ENCODE results near the gene ABCC2. TPM values are rescaled to one million over a fixed set of nuclear protein-coding genes. Genes with fewer than 3 reads are reported as not detected.
"Not testable (repeated sequence)": the region's sequence is repeated elsewhere in the genome, so short reads cannot be mapped to it uniquely, and the experiment has no call there.

ABCC2 gene
- total RNA-seq, 1 experiment from 2014 or later: 6.5 TPM

DNA sequence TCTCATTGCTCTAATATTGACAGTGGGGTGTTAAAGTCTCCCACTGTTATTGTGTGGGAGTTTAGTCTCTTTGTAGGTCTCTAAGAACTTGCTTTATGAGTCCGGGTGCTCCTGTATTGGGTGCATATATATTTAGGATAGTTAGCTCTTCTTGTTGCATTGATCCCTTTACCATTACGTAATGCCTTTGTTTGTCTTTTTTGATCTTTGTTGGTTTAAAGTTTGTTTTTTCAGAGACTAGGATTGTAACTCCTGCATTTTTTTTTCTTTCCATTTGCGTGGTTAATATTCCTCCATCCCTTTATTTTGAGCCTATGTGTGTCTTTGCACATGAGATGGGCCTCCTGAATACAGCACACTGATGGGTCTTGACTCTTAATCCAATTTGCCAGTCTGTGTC is 84.8 kb downstream of the ABCC2 start:
- H3K27ac ChIP-seq (ENCODE audit: low read length); CTCF ChIA-PET; H3K36me3 ChIP-seq (ENCODE audit: control insufficient read depth, insufficient read depth, low read length); ATAC-seq; H3K9me3 ChIP-seq (ENCODE audit: control insufficient read depth, insufficient read depth, low read depth, low read length); DNase-seq (ENCODE audit: low read depth, low spot score); intact Hi-C loops (cut with micrococcal nuclease; ENCODE audit: unreplicated experiment); H3K27me3 ChIP-seq (ENCODE audit: control insufficient read depth, insufficient read depth, low read length); H3K4me1 ChIP-seq (ENCODE audit: control insufficient read depth, insufficient read depth, low read length); POLR2A ChIA-PET; BruUV-seq (replicated peaks); in situ Hi-C loops (cut with HindIII; ENCODE audit: low pct_unique_long_range_greater_than_20kb, low sequenced_read_pairs); H3K4me3 ChIP-seq (ENCODE audit: low read depth in 2 of 2, low read length in 2 of 2): not testable (repeated sequence)

GRCh38 chr10:99869581-99870122 is 87.2 kb downstream of the ABCC2 start:
- H3K9me3 ChIP-seq (ENCODE audit: control insufficient read depth, insufficient read depth, low read depth, low read length): no peaks in the 10 kb centered on the region
- BruUV-seq (replicated peaks): no TSS peak
- ChIA-PET CTCF (interaction anchor here (0.6 to 1.1 kb wide), 2 partner anchors 14 to 23 kb away, joined by 3 to 7 read pairs; no protein-coding TSS in a partner anchor), POLR2A (no interaction called here)
- TF ChIP-seq, protein P1, sequence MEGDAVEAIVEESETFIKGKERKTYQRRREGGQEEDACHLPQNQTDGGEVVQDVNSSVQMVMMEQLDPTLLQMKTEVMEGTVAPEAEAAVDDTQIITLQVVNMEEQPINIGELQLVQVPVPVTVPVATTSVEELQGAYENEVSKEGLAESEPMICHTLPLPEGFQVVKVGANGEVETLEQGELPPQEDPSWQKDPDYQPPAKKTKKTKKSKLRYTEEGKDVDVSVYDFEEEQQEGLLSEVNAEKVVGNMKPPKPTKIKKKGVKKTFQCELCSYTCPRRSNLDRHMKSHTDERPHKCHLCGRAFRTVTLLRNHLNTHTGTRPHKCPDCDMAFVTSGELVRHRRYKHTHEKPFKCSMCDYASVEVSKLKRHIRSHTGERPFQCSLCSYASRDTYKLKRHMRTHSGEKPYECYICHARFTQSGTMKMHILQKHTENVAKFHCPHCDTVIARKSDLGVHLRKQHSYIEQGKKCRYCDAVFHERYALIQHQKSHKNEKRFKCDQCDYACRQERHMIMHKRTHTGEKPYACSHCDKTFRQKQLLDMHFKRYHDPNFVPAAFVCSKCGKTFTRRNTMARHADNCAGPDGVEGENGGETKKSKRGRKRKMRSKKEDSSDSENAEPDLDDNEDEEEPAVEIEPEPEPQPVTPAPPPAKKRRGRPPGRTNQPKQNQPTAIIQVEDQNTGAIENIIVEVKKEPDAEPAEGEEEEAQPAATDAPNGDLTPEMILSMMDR (IDR thresholded peaks at IDR 0.05): no peak
- no peak for TF ChIP-seq TCF7L2 (IDR thresholded peaks at IDR 0.05; ENCODE audit: low read depth, low read length)
- no peak for TF ChIP-seq POLR2AphosphoS5 (IDR thresholded peaks at IDR 0.05; ENCODE audit: low read depth, low read length)
- TF ChIP-seq SIN3A (IDR thresholded peaks at IDR 0.05; ENCODE audit: borderline replicate concordance, insufficient read depth, low read depth, low read length): no peak
- TF ChIP-seq, protein P2, sequence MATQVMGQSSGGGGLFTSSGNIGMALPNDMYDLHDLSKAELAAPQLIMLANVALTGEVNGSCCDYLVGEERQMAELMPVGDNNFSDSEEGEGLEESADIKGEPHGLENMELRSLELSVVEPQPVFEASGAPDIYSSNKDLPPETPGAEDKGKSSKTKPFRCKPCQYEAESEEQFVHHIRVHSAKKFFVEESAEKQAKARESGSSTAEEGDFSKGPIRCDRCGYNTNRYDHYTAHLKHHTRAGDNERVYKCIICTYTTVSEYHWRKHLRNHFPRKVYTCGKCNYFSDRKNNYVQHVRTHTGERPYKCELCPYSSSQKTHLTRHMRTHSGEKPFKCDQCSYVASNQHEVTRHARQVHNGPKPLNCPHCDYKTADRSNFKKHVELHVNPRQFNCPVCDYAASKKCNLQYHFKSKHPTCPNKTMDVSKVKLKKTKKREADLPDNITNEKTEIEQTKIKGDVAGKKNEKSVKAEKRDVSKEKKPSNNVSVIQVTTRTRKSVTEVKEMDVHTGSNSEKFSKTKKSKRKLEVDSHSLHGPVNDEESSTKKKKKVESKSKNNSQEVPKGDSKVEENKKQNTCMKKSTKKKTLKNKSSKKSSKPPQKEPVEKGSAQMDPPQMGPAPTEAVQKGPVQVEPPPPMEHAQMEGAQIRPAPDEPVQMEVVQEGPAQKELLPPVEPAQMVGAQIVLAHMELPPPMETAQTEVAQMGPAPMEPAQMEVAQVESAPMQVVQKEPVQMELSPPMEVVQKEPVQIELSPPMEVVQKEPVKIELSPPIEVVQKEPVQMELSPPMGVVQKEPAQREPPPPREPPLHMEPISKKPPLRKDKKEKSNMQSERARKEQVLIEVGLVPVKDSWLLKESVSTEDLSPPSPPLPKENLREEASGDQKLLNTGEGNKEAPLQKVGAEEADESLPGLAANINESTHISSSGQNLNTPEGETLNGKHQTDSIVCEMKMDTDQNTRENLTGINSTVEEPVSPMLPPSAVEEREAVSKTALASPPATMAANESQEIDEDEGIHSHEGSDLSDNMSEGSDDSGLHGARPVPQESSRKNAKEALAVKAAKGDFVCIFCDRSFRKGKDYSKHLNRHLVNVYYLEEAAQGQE (IDR thresholded peaks at IDR 0.05; ENCODE audit: insufficient read depth in 1 of 2, low read depth in 2 of 2, low read length in 1 of 2): no peak
- H3K27me3 ChIP-seq (ENCODE audit: control insufficient read depth, insufficient read depth, low read length): no peaks in the 10 kb centered on the region
- no peaks in the 10 kb centered on the region for H3K4me1 ChIP-seq (ENCODE audit: control insufficient read depth, insufficient read depth, low read length)
- in situ Hi-C loops (cut with HindIII; ENCODE audit: low pct_unique_long_range_greater_than_20kb, low sequenced_read_pairs): no loop called here
- no peaks in the 10 kb centered on the region for H3K36me3 ChIP-seq (ENCODE audit: control insufficient read depth, insufficient read depth, low read length)
- H3K27ac ChIP-seq (ENCODE audit: low read length): no peak overlapping the region
- DNase-seq (ENCODE audit: low read depth, low spot score) (no peak), ATAC-seq (no peak)
- intact Hi-C loops (cut with micrococcal nuclease; ENCODE audit: unreplicated experiment): no loop called here
- H3K4me3 ChIP-seq (ENCODE audit: low read depth in 2 of 2, low read length in 2 of 2): no peak overlapping the region

GRCh38 chr10:99870123-99870730 is 87.8 kb downstream of the ABCC2 start:
- BruUV-seq (replicated peaks): no TSS peak
- ATAC-seq (no peak), DNase-seq (ENCODE audit: low read depth, low spot score) (no peak)
- Histone ChIP-seq H3K4me1 (ENCODE audit: control insufficient read depth, insufficient read depth, low read length) (no peaks in the 10 kb centered on the region), H3K27me3 (ENCODE audit: control insufficient read depth, insufficient read depth, low read length) (no peaks in the 10 kb centered on the region), H3K9me3 (ENCODE audit: control insufficient read depth, insufficient read depth, low read depth, low read length) (no peaks in the 10 kb centered on the region), H3K4me3 (ENCODE audit: low read depth in 2 of 2, low read length in 2 of 2) (no peak overlapping the region), H3K36me3 (ENCODE audit: control insufficient read depth, insufficient read depth, low read length) (no peaks in the 10 kb centered on the region), H3K27ac (ENCODE audit: low read length) (no peak overlapping the region)
- POLR2A ChIA-PET: interaction anchor here (0.7 kb wide), 1 partner anchor 10 kb away, joined by 5 read pairs; no protein-coding TSS in a partner anchor
- in situ Hi-C loops (cut with HindIII; ENCODE audit: low pct_unique_long_range_greater_than_20kb, low sequenced_read_pairs) (no loop called here), intact Hi-C loops (cut with micrococcal nuclease; ENCODE audit: unreplicated experiment) (no loop called here)
- TF ChIP-seq SIN3A (IDR thresholded peaks at IDR 0.05; ENCODE audit: borderline replicate concordance, insufficient read depth, low read depth, low read length): no peak
- TF ChIP-seq TCF7L2 (IDR thresholded peaks at IDR 0.05; ENCODE audit: low read depth, low read length): no peak
- TF ChIP-seq, protein P1 (IDR thresholded peaks at IDR 0.05): no peak
- no peak for TF ChIP-seq POLR2AphosphoS5 (IDR thresholded peaks at IDR 0.05; ENCODE audit: low read depth, low read length)
- TF ChIP-seq, protein P2 (IDR thresholded peaks at IDR 0.05; ENCODE audit: insufficient read depth in 1 of 2, low read depth in 2 of 2, low read length in 1 of 2): no peak
- CTCF ChIA-PET: interaction anchor here (0.6 to 1.1 kb wide), 2 partner anchors 15 to 23 kb away, joined by 3 to 7 read pairs; no protein-coding TSS in a partner anchor
